Stimulated activated CD8-positive, alpha-beta memory T cell treated with anti-CD3 and anti-CD28 coated beads, Interleukin-2, amount 100 ng/mL, for 48 hours (primary cell): Measurements from ENCODE around the gene TRABD2B.

ENCODE experiments used
- DNase-seq, 2 donors: peaks; one replicate each; pipeline ENCODE4 v3.0.0-alpha.2; 2020; ENCODE audit warnings: low read depth in 2 of 2

The TRABD2B gene

GRCh38 chr1:47778280-47778679 lies 218.9 kb downstream of the TRABD2B start:
- no peak for DNase-seq

- no peak for DNase-seq
Measured at GRCh38 chr1:47777322-47777721, 219.9 kb downstream of the TRABD2B start.

- no peak for DNase-seq
Measured at GRCh38 chr1:47776667-47777131, 220.5 kb downstream of the TRABD2B start.

- no peak for DNase-seq
Measured at GRCh38 chr1:47774986-47775834, 222.0 kb downstream of the TRABD2B start.

GRCh38 chr1:47772960-47773682 lies 224.1 kb downstream of the TRABD2B start:
- DNase-seq, result no peak

GRCh38 chr1:47772281-47772680 lies 224.9 kb downstream of the TRABD2B start:
- no peak for DNase-seq

GRCh38 chr1:47771751-47772150 lies 225.4 kb downstream of the TRABD2B start:
- no peak for DNase-seq

GRCh38 chr1:47769983-47770382 lies 227.2 kb downstream of the TRABD2B start:
- DNase-seq, result no peak

- DNase-seq, result no peak
Measured at GRCh38 chr1:47769295-47769694, 227.9 kb downstream of the TRABD2B start.

- DNase-seq, result no peak
Measured at GRCh38 chr1:47767741-47768100, 229.5 kb downstream of the TRABD2B start.

GRCh38 chr1:47766832-47767740 lies 230.1 kb downstream of the TRABD2B start:
- DNase-seq, result no peak

- DNase-seq, result no peak
Measured at GRCh38 chr1:47765742-47766485, 231.3 kb downstream of the TRABD2B start.

- DNase-seq, result no peak
Measured at GRCh38 chr1:47765236-47765635, 231.9 kb downstream of the TRABD2B start.

GRCh38 chr1:47764461-47765046 lies 232.6 kb downstream of the TRABD2B start:
- DNase-seq, result no peak

- DNase-seq, result no peak
Measured at GRCh38 chr1:47763591-47764171, 233.5 kb downstream of the TRABD2B start.

- no peak for DNase-seq
Measured at GRCh38 chr1:47761974-47762373, 235.2 kb downstream of the TRABD2B start.

GRCh38 chr1:47761201-47761930 lies 235.8 kb downstream of the TRABD2B start:
- DNase-seq, result no peak

GRCh38 chr1:47759936-47760629 lies 237.1 kb downstream of the TRABD2B start:
- no peak for DNase-seq

- DNase-seq, result no peak
Measured at GRCh38 chr1:47759251-47759935, 237.8 kb downstream of the TRABD2B start.
